Thyroid gland (tissue), 4 donors: Measurements from ENCODE around the gene HAS3. TPM values are rescaled to one million over a fixed set of nuclear protein-coding genes. Genes with fewer than 3 reads are reported as not detected.

Experiments
- DNase-seq, 2 donors: peaks; one replicate each; pipeline ENCODE4 v3.0.0-alpha.2; 2019
- H3K27ac ChIP-seq, 3 donors: fragments of 200-600 bp; sonication (generic); 1 replicate in 2 of 3; 2 replicates in 1 of 3; pipeline ENCODE4 v1.5.1; 2016 to 2019; ENCODE audit warnings: mild to moderate bottlenecking in 1 of 3, moderate library complexity in 1 of 3
- H3K27me3 ChIP-seq: fragments of 200-600 bp; sonication (generic); one replicate; pipeline ENCODE4 v1.5.1; 2019
- H3K36me3 ChIP-seq, 2 donors: fragments of 200-600 bp; sonication (generic); one replicate each; pipeline ENCODE4 v1.5.1; 2016 to 2019
- H3K4me1 ChIP-seq, 2 donors: fragments of 200-600 bp; sonication (generic); one replicate each; pipeline ENCODE4 v1.5.1; 2017 to 2019
- H3K4me3 ChIP-seq, 3 donors: fragments of 200-600 bp; sonication (generic); replicated peaks in 1 of 3; 1 replicate in 2 of 3; 2 replicates in 1 of 3; pipeline ENCODE4 v1.5.1; 2016; ENCODE audit warnings: mild to moderate bottlenecking in 1 of 3
- H3K9me3 ChIP-seq: fragments of 200-600 bp; sonication (generic); one replicate; pipeline ENCODE4 v1.5.1; 2017
- CTCF ChIP-seq, 6 experiments: fragments of 200-600 bp in 3 of 6; fragments of 450-650 bp in 3 of 6; sonication (generic) in 3 of 6; IDR thresholded peaks; one replicate each; pipeline ENCODE4 v1.5.1; 2016 to 2019; ENCODE audit warnings: antibody characterized with exemption in 6 of 6, mild to moderate bottlenecking in 2 of 6, inconsistent platforms in 1 of 6, moderate library complexity in 1 of 6
- POLR2A ChIP-seq, 2 donors: fragments of 450-650 bp; IDR thresholded peaks; one replicate each; pipeline ENCODE4 v1.6.1; 2017; ENCODE audit warnings: antibody characterized with exemption in 2 of 2, mild to moderate bottlenecking in 2 of 2, moderate library complexity in 1 of 2
- WGBS, 2 donors: methylation state at CpG; one replicate each; pipeline ENCODE4 v1.1.5; 2017; 5-methylcytosine and 5-hydroxymethylcytosine counted together
- intact Hi-C: fragments of 100-400 bp; cut with DNase I; formaldehyde crosslinking; loops from one replicate; pipeline ENCODE4 v1.15.1; 2023
- total RNA-seq, 4 donors: library from RNA; depleted of rRNA; stranded (reverse); fragments of >200 nt; gene quantifications; one replicate each; pipeline ENCODE4 v1.2.3, GENCODE V29; 2016

HAS3 gene
- total RNA-seq, 4 donors from 2014 or later: 3.5 to 9.1 (median 7.5) TPM

GRCh38 chr16:69116256-69116875 is 10.9 kb downstream of the HAS3 start:
- 77% methylated on average over 7 of the region's 7 CpGs for WGBS, 2 donors

DNA sequence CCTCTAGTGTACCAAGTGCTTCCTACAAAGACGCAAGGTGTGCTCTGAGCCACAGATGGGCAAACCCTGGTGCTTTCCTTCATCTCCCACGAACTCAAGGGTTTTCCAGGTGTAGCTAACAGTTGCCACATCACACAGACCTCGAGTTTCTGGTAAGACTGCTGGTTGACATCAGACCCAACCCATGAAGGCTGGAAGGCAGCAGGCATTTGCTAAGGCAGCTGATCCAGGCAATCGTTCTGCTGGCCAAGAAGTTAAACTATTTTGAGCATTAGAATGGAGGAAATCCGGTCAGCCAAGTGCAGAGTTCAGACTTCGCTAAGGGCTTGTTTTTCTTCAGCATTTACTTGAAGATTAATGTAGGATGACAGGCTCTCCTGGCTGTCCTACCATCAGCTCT is 11.5 kb downstream of the HAS3 start:
- no peak for DNase-seq
- no peak overlapping the region for H3K4me3 ChIP-seq
- peak overlapping the region in 2 of 3 donors; percentile 18 to 47 for H3K27ac ChIP-seq
- intact Hi-C loops: no loop called here
- peaks cover 39 to 50% of the 10 kb centered on the region in 2 donors for H3K36me3 ChIP-seq
- TF ChIP-seq POLR2A (IDR thresholded peaks at IDR 0.05) (no peak), CTCF (IDR thresholded peaks at IDR 0.05) (no peak)
- no peaks in the 10 kb centered on the region for H3K9me3 ChIP-seq
- H3K27me3 ChIP-seq: no peaks in the 10 kb centered on the region
- peaks cover 5 to 32% of the 10 kb centered on the region in 2 donors for H3K4me1 ChIP-seq
- 51 to 53% methylated on average over 5 to 6 of the region's 6 CpGs for WGBS, 2 donors

More at GRCh38 chr16:69116256-69116875, 10.9 kb downstream of the HAS3 start:
- DNase-seq: no peak
- Histone ChIP-seq H3K27me3 (no peaks in the 10 kb centered on the region), H3K4me3 (no peak overlapping the region), H3K27ac (peak overlapping the region in 2 of 3 donors; percentile 18 to 47), H3K9me3 (no peaks in the 10 kb centered on the region), H3K4me1 (peaks cover 11 to 37% of the 10 kb centered on the region in 2 donors), H3K36me3 (peaks cover 39 to 50% of the 10 kb centered on the region in 2 donors)
- intact Hi-C loops: no loop called here
- TF ChIP-seq POLR2A (IDR thresholded peaks at IDR 0.05) (no peak), CTCF (IDR thresholded peaks at IDR 0.05) (no peak)

- DNase-seq: no peak
- H3K9me3 ChIP-seq: no peaks in the 10 kb centered on the region
- intact Hi-C loops: no loop called here
- H3K36me3 ChIP-seq: peaks cover 36 to 50% of the 10 kb centered on the region in 2 donors
- H3K27ac ChIP-seq: peak overlapping the region in 1 of 3 donors; percentile 4
- TF ChIP-seq CTCF (IDR thresholded peaks at IDR 0.05): no peak
- TF ChIP-seq POLR2A (IDR thresholded peaks at IDR 0.05): no peak
- peaks cover 0 to 18% of the 10 kb centered on the region in 2 donors for H3K4me1 ChIP-seq
- 94 to 95% methylated on average over 2 of the region's 2 CpGs for WGBS, 2 donors
- no peaks in the 10 kb centered on the region for H3K27me3 ChIP-seq
- no peak overlapping the region for H3K4me3 ChIP-seq
These were observed 13.0 kb downstream of the HAS3 start for GRCh38 chr16:69118468-69118867.

- DNase-seq: no peak
- no peak for TF ChIP-seq CTCF (IDR thresholded peaks at IDR 0.05)
- TF ChIP-seq POLR2A (IDR thresholded peaks at IDR 0.05): no peak
- Histone ChIP-seq H3K4me1 (peaks cover 0 to 18% of the 10 kb centered on the region in 2 donors), H3K4me3 (no peak overlapping the region), H3K36me3 (peaks cover 32 to 48% of the 10 kb centered on the region in 2 donors), H3K27me3 (no peaks in the 10 kb centered on the region), H3K9me3 (no peaks in the 10 kb centered on the region), H3K27ac (peak overlapping the region in 1 of 3 donors; percentile 4)
- WGBS, 2 donors: 90 to 100% methylated on average over 2 of the region's 2 CpGs
- intact Hi-C loops: no loop called here
These were observed 13.5 kb downstream of the HAS3 start for GRCh38 chr16:69118994-69119393.

GRCh38 chr16:69119536-69119935 is 14.1 kb downstream of the HAS3 start:
- H3K4me1 ChIP-seq: peaks cover 0 to 18% of the 10 kb centered on the region in 2 donors
- H3K36me3 ChIP-seq: peaks cover 27 to 42% of the 10 kb centered on the region in 2 donors
- no peaks in the 10 kb centered on the region for H3K9me3 ChIP-seq
- H3K27me3 ChIP-seq: no peaks in the 10 kb centered on the region
- WGBS, 2 donors: 94% methylated on average over 2 of the region's 2 CpGs; no CpG with 5 or more reads in 1 of the 2 donors
- TF ChIP-seq CTCF (IDR thresholded peaks at IDR 0.05) (no peak), POLR2A (IDR thresholded peaks at IDR 0.05) (no peak)
- H3K4me3 ChIP-seq: no peak overlapping the region
- H3K27ac ChIP-seq: peak overlapping the region in 2 of 3 donors; percentile 4 to 24
- no peak for DNase-seq
- intact Hi-C loops: no loop called here
